ENCODE data around the gene SIGLEC5. TPM values are rescaled to one million over a fixed set of nuclear protein-coding genes. Genes with fewer than 3 reads are reported as not detected.

SIGLEC5 gene
- total and polyA plus RNA-seq, 2 experiments from 2014 or later, result not detected

GRCh38 chr19:51572410-51572809 is 57.8 kb downstream of the SIGLEC5 start:
- TF ChIP-seq POLR2AphosphoS5 (IDR thresholded peaks at IDR 0.05; ENCODE audit: low read depth) (no peak), NANOG (IDR thresholded peaks at IDR 0.05; ENCODE audit: borderline replicate concordance) (no peak), ETS1 (IDR thresholded peaks at IDR 0.05) (no peak), CTCF (conservative IDR thresholded peaks at IDR 0.05; ENCODE audit: low read depth in 2 of 2) (no peak), JUNB (IDR thresholded peaks at IDR 0.05; ENCODE audit: unreplicated experiment) (no peak), EZH2phosphoT487 (IDR thresholded peaks at IDR 0.05; ENCODE audit: unreplicated experiment) (no peak), ZNF462 (CRISPR knock-in tag; IDR thresholded peaks at IDR 0.05) (no peak), EZH2 (IDR thresholded peaks at IDR 0.05; ENCODE audit: low read depth, unreplicated experiment) (no peak), ZNF331 (CRISPR knock-in tag; IDR thresholded peaks at IDR 0.05; ENCODE audit: low read depth) (no peak), STAT1 (IDR thresholded peaks at IDR 0.05; ENCODE audit: unreplicated experiment) (no peak), ZNF114 (CRISPR knock-in tag; IDR thresholded peaks at IDR 0.05) (no peak), REST (IDR thresholded peaks at IDR 0.05; ENCODE audit: unreplicated experiment) (no peak), CREB1 (CRISPR knock-in tag; IDR thresholded peaks at IDR 0.05; ENCODE audit: low read depth) (no peak)
- H3K4me1 ChIP-seq (ENCODE audit: insufficient read depth), result no peaks in the 10 kb centered on the region
- H3K27ac ChIP-seq (ENCODE audit: low read depth), result no peak overlapping the region
- peaks cover 12% of the 10 kb centered on the region for H3K79me2 ChIP-seq (replicated peaks; ENCODE audit: insufficient read depth)
- no peaks in the 10 kb centered on the region for H3K9me3 Mint-ChIP-seq
- H2AFZ ChIP-seq, result no peak overlapping the region
- peaks cover 2% of the 10 kb centered on the region; the same call in 1 of the 2 replicates for H3K27me3 ChIP-seq (ENCODE audit: insufficient read depth)
- H3K4me3 ChIP-seq, result peak overlapping the region; percentile 79; the same call in 1 of the 2 replicates
- H3K4me1 Mint-ChIP-seq, result peaks cover 10% of the 10 kb centered on the region; the same call in 2 of the 3 replicates
- DNase-seq (ENCODE audit: low spot score) (no peak), ATAC-seq (no peak)
- H3K9me2 ChIP-seq (ENCODE audit: insufficient read depth), result no peaks in the 10 kb centered on the region
- H3K36me3 ChIP-seq (ENCODE audit: insufficient read depth), result peaks cover 11% of the 10 kb centered on the region; the same call in 1 of the 2 replicates
- H3K4me2 ChIP-seq, result peak overlapping the region; percentile 94; the same call in 1 of the 2 replicates
- no peak overlapping the region for H3K27ac Mint-ChIP-seq
- H4K20me1 ChIP-seq (replicated peaks; ENCODE audit: insufficient read depth), result no peaks in the 10 kb centered on the region
- peaks cover 4% of the 10 kb centered on the region for H3K27me3 Mint-ChIP-seq (ENCODE audit: insufficient read depth, low read depth, poor library complexity)
- peak overlapping the region; percentile 88 for H3K4me3 Mint-ChIP-seq
- peaks cover 17% of the 10 kb centered on the region; the same call in 2 of the 3 replicates for H3K36me3 Mint-ChIP-seq (ENCODE audit: low read depth)
- no peaks in the 10 kb centered on the region for H3F3A ChIP-seq (replicated peaks; ENCODE audit: low read depth)
